Fibroblast of villous mesenchyme (primary cell): Measurements from ENCODE around the gene APC. TPM values are rescaled to one million over a fixed set of nuclear protein-coding genes. Genes with fewer than 3 reads are reported as not detected.
A peak's percentile ranks its signal among the peaks of the same experiment; 100 is the strongest.

Experiments used
- DNase-seq: peaks from one replicate; pipeline ENCODE4 v3.0.0-alpha.2; 2010; ENCODE audit warnings: low read depth
- H3K4me3 ChIP-seq: 2 replicates; pipeline ENCODE4 v1.5.1; 2011; ENCODE audit warnings: low read depth, mild to moderate bottlenecking, low read length
- total RNA-seq: library from RNA; depleted of rRNA; stranded (reverse); fragments of >200 nt; gene quantifications from 2 replicates; pipeline ENCODE4 v1.2.3, GENCODE V29; 2012
- TF ChIP-seq, protein P1 (sequence below): IDR thresholded peaks from 2 replicates; pipeline ENCODE4 v1.5.1; 2012; ENCODE audit warnings: low read depth, mild to moderate bottlenecking, low read length; ENCODE audit not compliant: insufficient read depth

Gene APC
- total RNA-seq, 1 donor, result 69.1 TPM

DNA sequence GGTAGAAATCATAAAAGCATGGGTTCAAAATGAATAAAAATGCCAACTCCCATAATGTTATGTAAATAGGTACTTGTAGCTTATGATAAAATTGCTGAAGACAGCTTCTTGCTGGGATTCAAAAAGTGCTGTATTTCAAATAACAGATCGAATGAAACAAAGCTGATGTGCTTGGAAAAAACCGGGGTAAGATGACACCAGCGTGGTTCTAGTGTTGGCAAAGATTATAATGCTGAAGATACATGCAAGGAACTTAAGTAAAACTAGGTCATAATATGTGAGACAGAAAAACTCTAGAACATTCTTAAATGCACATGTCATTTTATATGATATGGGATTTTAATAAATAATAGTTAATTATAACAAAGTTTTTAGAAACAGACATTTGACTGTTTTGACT, 44.4 kb upstream of the APC start:
- H3K4me3 ChIP-seq, result no peak overlapping the region
- TF ChIP-seq, protein P1, sequence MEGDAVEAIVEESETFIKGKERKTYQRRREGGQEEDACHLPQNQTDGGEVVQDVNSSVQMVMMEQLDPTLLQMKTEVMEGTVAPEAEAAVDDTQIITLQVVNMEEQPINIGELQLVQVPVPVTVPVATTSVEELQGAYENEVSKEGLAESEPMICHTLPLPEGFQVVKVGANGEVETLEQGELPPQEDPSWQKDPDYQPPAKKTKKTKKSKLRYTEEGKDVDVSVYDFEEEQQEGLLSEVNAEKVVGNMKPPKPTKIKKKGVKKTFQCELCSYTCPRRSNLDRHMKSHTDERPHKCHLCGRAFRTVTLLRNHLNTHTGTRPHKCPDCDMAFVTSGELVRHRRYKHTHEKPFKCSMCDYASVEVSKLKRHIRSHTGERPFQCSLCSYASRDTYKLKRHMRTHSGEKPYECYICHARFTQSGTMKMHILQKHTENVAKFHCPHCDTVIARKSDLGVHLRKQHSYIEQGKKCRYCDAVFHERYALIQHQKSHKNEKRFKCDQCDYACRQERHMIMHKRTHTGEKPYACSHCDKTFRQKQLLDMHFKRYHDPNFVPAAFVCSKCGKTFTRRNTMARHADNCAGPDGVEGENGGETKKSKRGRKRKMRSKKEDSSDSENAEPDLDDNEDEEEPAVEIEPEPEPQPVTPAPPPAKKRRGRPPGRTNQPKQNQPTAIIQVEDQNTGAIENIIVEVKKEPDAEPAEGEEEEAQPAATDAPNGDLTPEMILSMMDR, result no peak
- DNase-seq, result no peak

DNA sequence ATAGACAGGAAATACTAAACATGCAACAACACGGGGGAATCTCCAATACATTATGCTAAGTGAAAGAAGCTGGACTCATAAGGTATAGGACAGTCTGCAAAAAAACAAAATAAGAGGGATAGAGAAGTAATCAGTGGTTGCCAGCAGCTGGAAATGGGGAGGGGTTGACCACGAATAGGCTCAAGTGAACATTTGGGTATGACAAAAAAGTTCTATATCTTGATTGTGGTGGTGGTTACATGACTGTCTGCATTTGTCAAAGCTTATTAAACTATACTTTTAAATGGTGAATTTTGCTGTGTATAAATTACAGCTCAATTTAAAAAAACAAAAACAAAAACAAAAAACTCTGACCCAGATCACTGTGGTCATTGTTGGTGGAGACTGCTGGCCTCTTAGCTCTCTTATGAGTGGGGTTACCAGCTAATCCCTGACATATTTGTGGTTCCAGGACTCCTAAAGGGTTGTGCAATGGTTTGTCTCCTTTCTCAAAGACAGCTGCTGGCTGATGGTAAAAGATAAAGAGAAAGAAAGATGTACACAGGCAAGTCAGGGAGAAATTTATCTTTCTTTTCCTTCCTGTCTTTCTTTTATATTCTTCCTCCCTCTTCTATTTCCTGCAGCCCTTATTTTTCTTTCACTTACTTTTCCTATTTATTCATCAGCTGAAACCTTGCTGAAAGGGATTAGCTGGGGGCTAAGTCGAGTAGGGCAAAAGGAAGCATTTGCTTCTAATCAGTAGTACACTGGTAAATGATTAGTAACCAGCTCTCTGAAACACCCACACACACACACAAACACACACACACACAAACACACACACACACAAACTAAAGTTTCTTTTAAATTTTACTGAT, 42.6 kb upstream of the APC start:
- peak; percentile 97 for DNase-seq
- TF ChIP-seq, protein P1, result no peak
- H3K4me3 ChIP-seq, result peak overlapping the region; percentile 12

GRCh38 chr5:112696786-112697185, 40.9 kb upstream of the APC start:
- H3K4me3 ChIP-seq, result no peak overlapping the region
- TF ChIP-seq, protein P1, result no peak
- DNase-seq, result no peak

DNA sequence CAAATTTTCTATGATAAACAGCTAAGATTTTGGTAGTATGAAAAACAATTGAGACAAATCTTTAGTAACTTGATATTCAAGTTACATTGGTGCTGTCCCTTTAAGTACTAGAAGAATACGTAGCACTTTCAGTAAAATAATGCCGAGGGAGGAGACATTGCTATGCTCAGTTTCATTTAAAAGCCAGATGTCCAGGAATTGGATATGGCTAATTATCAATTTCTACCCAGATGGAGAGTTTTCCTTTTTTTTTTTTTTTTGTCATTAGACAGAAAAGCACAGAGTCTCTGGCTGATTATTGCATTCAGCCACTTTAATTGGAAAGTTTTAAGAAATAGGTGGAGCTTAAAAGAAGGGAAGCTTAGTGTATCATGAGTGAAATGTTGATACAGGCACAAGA, 40.4 kb upstream of the APC start:
- TF ChIP-seq, protein P1, result no peak
- no peak overlapping the region for H3K4me3 ChIP-seq
- DNase-seq, result no peak

- TF ChIP-seq, protein P1, result no peak
- H3K4me3 ChIP-seq, result no peak overlapping the region
- no peak for DNase-seq
Observed at GRCh38 chr5:112697833-112698232, 39.9 kb upstream of the APC start.

GRCh38 chr5:112703866-112704820, 33.5 kb upstream of the APC start:
- no peak overlapping the region for H3K4me3 ChIP-seq
- TF ChIP-seq, protein P1, result no peak
- DNase-seq, result peak; percentile 79
